HG02588 (cell line): Measurements from ENCODE around the gene RIOK3.

ENCODE experiments used
- ATAC-seq: cut with Tn5 transposase; IDR thresholded peaks from one replicate; pipeline ENCODE4 v1.9.1; 2021; ENCODE audit warnings: mild to moderate bottlenecking, moderate library complexity; ENCODE audit not compliant: unreplicated experiment

The RIOK3 gene

DNA sequence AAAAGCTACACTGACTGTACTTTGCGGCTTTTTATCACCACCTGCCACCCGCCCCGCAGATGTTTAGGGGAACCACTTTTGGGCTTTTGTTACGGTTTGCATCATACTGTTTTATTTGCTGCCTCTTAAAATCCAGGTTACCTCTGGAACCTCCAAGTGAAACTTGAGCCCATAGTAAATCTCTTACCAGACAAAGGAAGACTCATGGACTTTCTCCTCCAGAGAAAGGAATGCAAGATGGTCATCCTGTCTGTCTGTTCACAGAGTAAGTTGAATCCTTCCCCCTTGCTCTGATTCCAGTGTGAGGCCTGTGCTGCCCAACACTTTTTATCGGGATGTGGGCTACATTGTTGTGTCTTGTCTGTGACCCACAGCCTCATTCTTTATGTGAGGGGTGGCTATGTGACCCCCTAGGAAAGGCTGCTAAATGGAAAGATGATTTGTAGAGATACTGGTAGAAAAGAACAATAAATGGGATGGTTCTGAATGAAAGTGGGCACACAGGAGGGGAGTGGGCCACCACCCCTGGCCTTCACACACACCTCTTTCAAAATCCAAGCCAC is 73.5 kb downstream of the RIOK3 start:
- no peak for ATAC-seq

DNA sequence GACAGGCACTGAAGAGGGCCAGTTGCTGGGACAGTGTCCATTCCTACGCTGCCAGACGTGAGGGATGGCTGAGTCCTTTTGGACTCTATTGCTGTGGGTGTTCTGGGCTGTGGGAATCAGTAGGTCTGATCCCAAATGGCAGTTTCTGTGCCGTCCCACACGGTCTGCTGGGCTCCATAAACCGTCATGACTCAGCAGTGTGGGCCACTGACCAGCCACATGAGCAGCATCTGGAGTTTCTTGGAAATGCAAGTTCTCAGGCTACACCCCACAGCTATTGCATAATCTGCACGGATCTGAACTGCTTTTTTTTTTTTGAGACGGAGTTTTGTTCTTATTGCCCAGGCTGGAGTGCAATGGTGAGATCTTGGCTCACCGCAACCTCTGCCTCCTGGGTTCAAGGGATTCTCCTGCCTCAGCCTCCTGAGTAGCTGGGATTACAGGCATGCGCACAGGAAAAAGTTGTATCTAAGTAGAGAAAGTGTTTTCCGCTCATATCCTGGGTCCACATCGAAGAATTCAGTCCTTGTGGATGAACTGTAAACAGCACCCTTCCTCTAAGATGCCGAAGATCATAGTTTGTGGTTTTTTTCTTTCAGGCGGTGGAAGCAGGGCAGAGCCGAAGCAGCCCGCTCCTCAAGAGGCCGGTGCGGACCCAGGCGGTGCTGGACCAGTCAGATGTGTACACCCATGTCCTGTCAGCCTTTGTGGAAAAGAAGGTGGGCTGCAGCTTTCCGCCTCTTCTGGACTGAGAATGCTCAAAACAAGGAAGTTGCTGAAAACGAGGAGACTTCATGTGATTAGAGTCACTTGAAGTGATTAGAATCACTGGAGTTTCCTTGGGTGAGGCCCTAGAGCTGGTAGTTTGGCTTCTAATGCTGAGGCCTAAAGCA is 75.7 kb downstream of the RIOK3 start:
- no peak for ATAC-seq

DNA sequence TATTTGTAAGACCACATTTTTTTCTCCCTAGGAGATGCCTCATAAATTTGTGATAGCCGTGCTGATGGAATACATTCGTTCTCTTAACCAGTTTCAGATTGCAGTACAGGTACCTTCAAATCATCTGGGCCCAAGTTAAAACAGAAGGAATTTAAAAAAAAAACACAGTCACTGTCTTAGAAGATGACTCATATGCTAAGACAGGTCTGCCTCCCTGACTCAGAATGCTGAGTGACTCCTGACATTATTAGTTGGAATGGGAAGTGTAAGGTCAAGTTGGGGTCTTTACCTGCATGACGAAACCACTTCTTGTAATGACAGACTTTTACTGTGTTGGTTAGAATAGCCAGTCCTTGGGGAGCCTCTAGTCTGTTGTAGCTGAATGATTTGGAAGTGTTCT is 76.5 kb downstream of the RIOK3 start:
- ATAC-seq = no peak

DNA sequence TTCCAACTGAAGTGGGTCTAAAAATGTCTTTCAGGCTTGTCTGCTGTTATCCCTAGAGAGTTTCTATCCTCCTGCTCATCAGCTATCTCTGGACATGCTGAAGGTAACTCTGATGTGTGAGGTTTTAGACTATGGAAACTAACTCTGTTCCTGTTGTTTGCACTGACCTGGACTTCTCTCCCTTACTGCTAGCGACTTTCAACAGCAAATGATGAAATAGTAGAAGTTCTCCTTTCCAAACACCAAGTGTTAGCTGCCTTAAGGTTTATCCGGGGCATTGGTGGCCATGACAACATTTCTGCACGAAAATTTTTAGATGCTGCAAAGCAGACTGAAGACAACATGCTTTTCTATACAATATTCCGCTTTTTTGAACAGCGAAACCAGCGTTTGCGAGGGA is 77.1 kb downstream of the RIOK3 start:
- no peak for ATAC-seq

DNA sequence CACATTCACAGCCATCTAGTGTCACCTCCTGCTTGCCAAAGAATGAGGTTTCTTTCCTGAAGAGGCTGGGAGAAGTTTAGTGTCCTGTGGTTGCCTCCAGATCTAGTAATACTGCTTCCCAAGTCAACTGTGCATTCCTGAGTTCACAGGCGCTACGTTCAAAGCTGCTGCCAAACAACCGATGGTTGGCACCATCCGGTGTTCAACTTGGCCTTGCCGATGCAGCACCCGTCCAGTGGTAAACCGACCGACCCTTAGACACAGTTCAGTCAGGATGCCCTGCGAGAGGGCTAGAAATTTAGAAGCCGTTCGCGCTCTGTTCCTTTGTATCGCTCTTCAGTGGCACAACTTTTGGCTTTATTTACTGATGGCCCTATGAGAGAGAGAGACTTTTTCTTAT is 78.8 kb downstream of the RIOK3 start:
- no peak for ATAC-seq
